ENCODE data around the gene PPIP5K1. TPM values are rescaled to one million over a fixed set of nuclear protein-coding genes. Genes with fewer than 3 reads are reported as not detected.

Gene PPIP5K1
- total and polyA plus RNA-seq, 9 donors: 7.6 to 45.2 (median 32.2) TPM

DNA sequence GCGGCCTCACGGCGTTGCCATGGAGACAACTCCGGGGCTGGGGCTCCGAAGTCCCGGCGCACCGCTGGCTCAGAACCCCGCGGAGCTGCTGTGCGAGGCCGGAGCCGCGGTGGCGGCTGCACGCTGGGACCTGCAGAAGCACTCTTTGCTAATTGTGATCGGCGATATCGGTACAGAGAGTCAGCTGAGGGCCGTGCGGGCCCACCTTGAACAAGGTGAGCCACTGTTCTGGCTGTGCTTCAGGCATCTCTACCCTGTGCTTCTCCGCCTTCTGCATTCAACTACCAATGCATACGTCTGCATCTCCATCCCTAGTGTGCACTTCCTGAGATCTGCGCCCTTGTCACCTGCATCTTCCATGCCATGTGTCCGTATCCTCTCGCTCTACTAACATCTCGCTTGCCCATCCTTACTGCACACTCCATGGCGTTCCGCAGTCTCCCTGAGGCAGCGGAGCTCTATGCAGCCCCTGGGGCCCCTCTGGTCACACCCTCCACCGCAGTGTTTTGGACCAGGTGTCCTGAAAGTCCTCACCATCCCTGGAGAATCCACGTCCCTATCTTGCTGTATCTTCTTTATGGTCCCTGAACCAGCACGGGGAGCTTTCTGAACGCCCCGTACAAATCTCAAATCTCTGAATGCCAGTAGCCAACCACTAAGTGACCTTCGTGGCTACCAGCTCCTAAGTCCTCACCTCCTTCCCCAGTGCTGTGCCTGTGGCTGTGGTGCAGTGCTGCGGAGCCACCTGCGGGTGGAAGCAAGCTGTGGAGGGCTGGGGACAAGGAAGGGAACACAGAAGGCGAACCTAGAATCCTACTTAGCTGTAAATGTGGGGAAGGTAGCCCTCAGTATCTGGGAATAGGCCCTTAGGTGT is 78.8 kb downstream of the PPIP5K1 start:
- H3K27ac ChIP-seq: no peak overlapping the region
- H3K4me3 ChIP-seq: peak overlapping the region; percentile 60
- H3K36me3 ChIP-seq: no peaks in the 10 kb centered on the region
- intact Hi-C loops (cut with DNase I): no loop called here
- WGBS, 3 donors: 9 to 16% (median 14%) methylated on average over 25 to 39 of the region's 39 CpGs
- no peak for DNase-seq
- no peaks in the 10 kb centered on the region for H3K9me3 ChIP-seq
- TF ChIP-seq EP300 (IDR thresholded peaks at IDR 0.05): no peak
- TF ChIP-seq, protein P1, sequence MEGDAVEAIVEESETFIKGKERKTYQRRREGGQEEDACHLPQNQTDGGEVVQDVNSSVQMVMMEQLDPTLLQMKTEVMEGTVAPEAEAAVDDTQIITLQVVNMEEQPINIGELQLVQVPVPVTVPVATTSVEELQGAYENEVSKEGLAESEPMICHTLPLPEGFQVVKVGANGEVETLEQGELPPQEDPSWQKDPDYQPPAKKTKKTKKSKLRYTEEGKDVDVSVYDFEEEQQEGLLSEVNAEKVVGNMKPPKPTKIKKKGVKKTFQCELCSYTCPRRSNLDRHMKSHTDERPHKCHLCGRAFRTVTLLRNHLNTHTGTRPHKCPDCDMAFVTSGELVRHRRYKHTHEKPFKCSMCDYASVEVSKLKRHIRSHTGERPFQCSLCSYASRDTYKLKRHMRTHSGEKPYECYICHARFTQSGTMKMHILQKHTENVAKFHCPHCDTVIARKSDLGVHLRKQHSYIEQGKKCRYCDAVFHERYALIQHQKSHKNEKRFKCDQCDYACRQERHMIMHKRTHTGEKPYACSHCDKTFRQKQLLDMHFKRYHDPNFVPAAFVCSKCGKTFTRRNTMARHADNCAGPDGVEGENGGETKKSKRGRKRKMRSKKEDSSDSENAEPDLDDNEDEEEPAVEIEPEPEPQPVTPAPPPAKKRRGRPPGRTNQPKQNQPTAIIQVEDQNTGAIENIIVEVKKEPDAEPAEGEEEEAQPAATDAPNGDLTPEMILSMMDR (IDR thresholded peaks at IDR 0.05): no peak
- H3K4me1 ChIP-seq (ENCODE audit: insufficient read depth): peaks cover 15% of the 10 kb centered on the region
- no peaks in the 10 kb centered on the region for H3K27me3 ChIP-seq

DNA sequence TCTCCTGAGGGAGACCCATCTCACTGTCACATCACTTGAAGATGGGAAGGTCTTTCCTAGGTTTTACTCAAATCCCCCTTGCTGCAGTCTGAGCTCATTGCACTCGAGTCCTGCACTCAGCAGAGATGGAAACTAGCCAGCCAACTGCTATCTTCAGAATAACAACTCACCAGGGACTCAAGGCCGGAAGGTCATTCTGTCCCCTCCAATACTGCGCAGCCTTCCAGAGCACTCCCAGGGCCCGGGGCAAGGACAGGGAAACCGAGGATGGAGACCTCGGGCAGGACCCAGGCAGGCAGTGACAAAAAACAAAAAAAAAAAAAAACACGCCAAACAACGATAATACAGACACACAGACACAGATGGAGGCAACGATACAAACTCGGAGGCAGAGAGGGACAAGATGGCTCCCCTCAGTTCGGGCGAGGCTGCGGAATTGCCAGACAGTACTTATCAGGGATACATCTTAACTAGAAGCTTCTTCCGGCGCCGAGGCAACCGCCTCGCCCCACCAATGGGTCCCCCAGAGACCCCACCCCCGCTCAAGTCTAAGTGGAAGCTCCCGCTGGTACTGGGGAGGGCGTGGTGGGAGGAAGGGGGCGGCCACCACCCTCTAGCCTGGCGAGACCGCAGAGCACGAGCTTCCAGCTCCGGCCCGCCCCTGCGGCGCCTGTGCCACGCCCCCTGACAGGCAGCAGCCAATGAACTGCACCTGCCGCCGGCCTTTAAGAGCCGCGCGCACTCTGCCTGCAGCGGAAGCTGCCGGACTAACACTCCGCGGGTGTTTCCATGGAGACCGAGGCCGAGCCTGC is 79.6 kb downstream of the PPIP5K1 start:
- Histone ChIP-seq H3K9me3 (no peaks in the 10 kb centered on the region), H3K27ac (peak overlapping the region; percentile 79 to 92), H3K27me3 (no peaks in the 10 kb centered on the region), H3K4me3 (peak overlapping the region; percentile 60), H3K36me3 (no peaks in the 10 kb centered on the region), H3K4me1 (ENCODE audit: insufficient read depth) (peaks cover 11% of the 10 kb centered on the region)
- intact Hi-C loops (cut with DNase I): no loop called here
- TF ChIP-seq, protein P1 (IDR thresholded peaks at IDR 0.05): peak in 1 of 3 donors; percentile 31
- peak; percentile 73 for TF ChIP-seq POLR2A (IDR thresholded peaks at IDR 0.05)
- no peak for TF ChIP-seq EP300 (IDR thresholded peaks at IDR 0.05)
- 0% methylated on average over 38 to 41 of the region's 41 CpGs for WGBS, 3 donors
- peak; percentile 98 to 100 (median 99) for DNase-seq

DNA sequence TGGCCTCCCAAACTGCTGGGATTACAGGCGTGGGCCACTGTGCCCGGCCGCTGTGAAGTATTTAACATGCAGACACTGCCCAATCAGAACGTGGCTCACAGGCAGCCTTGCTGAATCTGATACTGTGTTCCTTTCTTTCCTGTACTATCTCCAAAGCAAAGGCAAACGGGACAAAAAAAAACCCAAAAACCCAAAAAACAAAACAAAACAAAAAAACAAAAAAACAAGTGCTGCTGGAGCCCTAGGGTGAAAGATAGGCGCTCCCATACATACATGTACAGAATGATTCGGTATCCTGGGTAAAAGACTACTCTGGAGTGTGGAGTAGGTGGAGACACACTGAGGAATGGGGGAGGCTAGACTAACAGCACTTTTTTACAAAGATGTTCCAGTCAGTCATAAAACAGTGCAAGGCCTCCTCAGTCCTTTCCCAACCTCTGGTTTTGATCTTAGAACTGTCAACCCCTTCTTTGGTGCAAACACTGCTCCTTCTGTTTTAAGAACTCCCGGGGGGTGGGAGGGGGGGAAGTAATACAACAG is 80.3 kb downstream of the PPIP5K1 start:
- peak overlapping the region; percentile 60 for H3K4me3 ChIP-seq
- intact Hi-C loops (cut with DNase I): no loop called here
- DNase-seq: peak in 1 of 5 donors; percentile 57
- H3K4me1 ChIP-seq (ENCODE audit: insufficient read depth): peaks cover 11% of the 10 kb centered on the region
- no peaks in the 10 kb centered on the region for H3K27me3 ChIP-seq
- WGBS, 3 donors: 15 to 18% (median 17%) methylated on average over 8 of the region's 8 CpGs
- TF ChIP-seq EP300 (IDR thresholded peaks at IDR 0.05) (no peak), POLR2A (IDR thresholded peaks at IDR 0.05) (no peak)
- TF ChIP-seq, protein P1 (IDR thresholded peaks at IDR 0.05): no peak
- H3K36me3 ChIP-seq: no peaks in the 10 kb centered on the region
- no peaks in the 10 kb centered on the region for H3K9me3 ChIP-seq
- H3K27ac ChIP-seq: peak overlapping the region; percentile 79 to 92

DNA sequence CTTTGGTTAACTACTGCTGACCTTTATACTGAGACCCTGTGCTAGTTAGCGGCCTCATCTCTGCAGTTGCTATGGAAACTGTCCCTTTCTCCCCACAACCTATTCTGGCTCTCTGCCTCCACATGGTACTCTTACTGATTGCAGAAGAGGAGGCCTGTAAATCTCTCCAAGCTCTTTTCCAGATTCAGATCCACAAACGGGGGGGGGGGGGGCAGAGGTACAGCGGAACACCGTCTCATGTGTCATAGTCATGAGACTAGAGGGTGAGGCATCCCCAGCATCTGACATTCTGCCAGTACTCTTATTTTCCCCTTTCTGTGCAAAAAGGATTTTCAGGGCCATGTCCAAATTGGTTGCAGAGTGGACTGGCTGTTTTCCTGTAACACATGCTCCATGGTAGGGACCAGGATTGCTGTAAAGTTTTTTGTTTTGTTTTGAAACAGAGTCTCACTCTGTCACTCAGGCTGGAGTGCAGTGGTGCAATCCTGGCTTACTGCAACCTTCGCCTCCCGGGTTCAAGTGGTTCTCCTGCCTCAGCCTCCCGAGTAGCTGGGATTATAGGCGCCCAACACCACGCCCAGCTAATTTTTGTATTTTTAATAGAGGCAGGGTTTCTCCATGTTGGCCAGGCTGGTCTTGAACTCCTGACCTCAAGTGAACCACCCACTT is 80.9 kb downstream of the PPIP5K1 start:
- no peak for DNase-seq
- WGBS, 3 donors: 38 to 51% (median 47%) methylated on average over 9 of the region's 9 CpGs
- Histone ChIP-seq H3K4me1 (ENCODE audit: insufficient read depth) (peaks cover 11% of the 10 kb centered on the region), H3K36me3 (no peaks in the 10 kb centered on the region), H3K27me3 (no peaks in the 10 kb centered on the region), H3K27ac (peak overlapping the region in 1 of 2 donors; percentile 92), H3K4me3 (no peak overlapping the region), H3K9me3 (no peaks in the 10 kb centered on the region)
- TF ChIP-seq POLR2A (IDR thresholded peaks at IDR 0.05) (no peak), EP300 (IDR thresholded peaks at IDR 0.05) (no peak)
- TF ChIP-seq, protein P1 (IDR thresholded peaks at IDR 0.05): no peak
- intact Hi-C loops (cut with DNase I): no loop called here

Data from ovary (tissue), 9 donors.